GM19193 (cell line): Measurements from ENCODE around the gene NKIRAS2.

Experiments
- POLR2A ChIP-seq: IDR thresholded peaks from 4 replicates; pipeline ENCODE4 v1.6.1; 2011; ENCODE audit not compliant: insufficient read depth, insufficient read length; ENCODE audit errors: extremely low read depth

The NKIRAS2 gene

GRCh38 chr17:42039794-42040763, 20.2 kb downstream of the NKIRAS2 start:
- no peak for TF ChIP-seq POLR2A

GRCh38 chr17:42040818-42041217, 20.9 kb downstream of the NKIRAS2 start:
- no peak for TF ChIP-seq POLR2A

- TF ChIP-seq POLR2A = no peak
These were observed 21.7 kb downstream of the NKIRAS2 start for GRCh38 chr17:42041619-42042018.

- TF ChIP-seq POLR2A = no peak
These were observed 22.9 kb downstream of the NKIRAS2 start for GRCh38 chr17:42042598-42043319.

- no peak for TF ChIP-seq POLR2A
These were observed 25.8 kb downstream of the NKIRAS2 start for GRCh38 chr17:42045719-42046118.

GRCh38 chr17:42047343-42047742, 27.5 kb downstream of the NKIRAS2 start:
- TF ChIP-seq POLR2A = no peak

GRCh38 chr17:42049834-42050392, 30.0 kb downstream of the NKIRAS2 start:
- TF ChIP-seq POLR2A = no peak

- TF ChIP-seq POLR2A = peak; percentile 21
These were observed 30.6 kb downstream of the NKIRAS2 start, which contains the start of gene C17orf113 for GRCh38 chr17:42050393-42051012. Gene C17orf113, minus strand, starts transcription at chr17:42050601. Its CDS starts 7,225 bp downstream, at chr17:42043376.

GRCh38 chr17:42051013-42051400, 31.1 kb downstream of the NKIRAS2 start:
- TF ChIP-seq POLR2A = no peak

GRCh38 chr17:42051645-42052044, 31.8 kb downstream of the NKIRAS2 start:
- TF ChIP-seq POLR2A = no peak

GRCh38 chr17:42052346-42052877, 32.5 kb downstream of the NKIRAS2 start:
- TF ChIP-seq POLR2A = no peak

GRCh38 chr17:42053731-42054500, 34.0 kb downstream of the NKIRAS2 start:
- no peak for TF ChIP-seq POLR2A

- no peak for TF ChIP-seq POLR2A
These were observed 35.1 kb downstream of the NKIRAS2 start for GRCh38 chr17:42055027-42055426.

GRCh38 chr17:42055496-42055895, 35.6 kb downstream of the NKIRAS2 start:
- TF ChIP-seq POLR2A = no peak
